HAP-1 (cell line): ENCODE data around the gene LRG1.
"Not testable (repeated sequence)": the region's sequence is repeated elsewhere in the genome, so short reads cannot be mapped to it uniquely, and the experiment has no call there.

Source experiments
- DNase-seq, 2 experiments: peaks; one replicate each; pipeline ENCODE4 v3.0.0-alpha.2; 2016 to 2020; ENCODE audit warnings: low spot score in 2 of 2
- H3K27me3 ChIP-seq: fragments of 250-450 bp; sonication (Bioruptor Pico); 2 replicates; pipeline ENCODE4 v1.5.1; 2020; ENCODE audit warnings: low read depth, mild to moderate bottlenecking, moderate library complexity
- H3K36me3 ChIP-seq: fragments of 250-450 bp; sonication (Bioruptor Pico); replicated peaks from 2 replicates; pipeline ENCODE4 v1.5.1; 2020; ENCODE audit warnings: mild to moderate bottlenecking
- H3K4me1 ChIP-seq: fragments of 250-450 bp; sonication (Bioruptor Pico); 2 replicates; pipeline ENCODE4 v1.5.1; 2020; ENCODE audit warnings: mild to moderate bottlenecking
- H3K4me3 ChIP-seq: fragments of 250-450 bp; sonication (Bioruptor Pico); 2 replicates; pipeline ENCODE4 v1.5.1; 2020; ENCODE audit warnings: mild to moderate bottlenecking, moderate library complexity
- H3K9me3 ChIP-seq: fragments of 250-450 bp; sonication (Bioruptor Pico); 2 replicates; pipeline ENCODE4 v1.5.1; 2020; ENCODE audit warnings: mild to moderate bottlenecking, moderate library complexity
- in situ Hi-C: fragments of 300-500 bp; cut with MboI; formaldehyde crosslinking; loops from 3 replicates; pipeline ENCODE4 v1.14.3; 2020; ENCODE audit warnings: low sequenced_read_pairs, inconsistent platforms, mixed read lengths

The LRG1 gene

GRCh38 chr19:4552525-4552819, 12.6 kb upstream of the LRG1 start:
- in situ Hi-C loops, result no loop called here
- Histone ChIP-seq H3K9me3 (no peaks in the 10 kb centered on the region), H3K27me3 (no peaks in the 10 kb centered on the region), H3K36me3 (peaks cover 12% of the 10 kb centered on the region), H3K4me1 (no peaks in the 10 kb centered on the region), H3K4me3 (no peak overlapping the region)
- DNase-seq, result no peak

DNA sequence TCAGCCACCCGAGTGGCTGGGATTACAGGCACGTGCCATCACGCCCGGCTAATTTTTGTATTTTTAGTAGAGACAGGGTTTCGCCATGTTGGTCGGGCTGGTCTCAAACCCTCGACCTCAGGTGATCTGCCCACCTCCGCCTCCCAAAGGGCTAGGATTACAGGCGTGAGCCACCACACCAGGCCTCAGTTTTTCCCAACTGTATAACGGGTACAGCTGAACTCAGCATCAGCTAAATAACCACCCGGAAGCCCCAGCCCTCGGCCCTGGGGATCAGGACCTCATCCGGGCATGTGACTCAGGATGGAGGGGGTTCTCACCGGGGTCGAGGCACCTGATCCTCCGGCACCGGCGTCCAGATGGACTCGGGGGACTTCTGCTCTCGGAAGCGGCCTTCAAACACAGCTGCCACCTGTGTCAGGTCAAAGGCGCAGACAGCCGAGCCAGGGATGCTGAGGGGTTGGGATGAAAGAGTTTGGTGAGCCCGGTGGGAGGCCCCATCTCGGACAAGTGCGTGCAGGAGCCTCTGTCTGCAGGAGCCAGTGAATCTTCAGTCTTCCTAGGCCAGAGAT, 10.7 kb upstream of the LRG1 start:
- in situ Hi-C loops, result no loop called here

GRCh38 chr19:4550018-4550417, 10.2 kb upstream of the LRG1 start:
- Histone ChIP-seq H3K36me3 (peaks cover 8% of the 10 kb centered on the region), H3K27me3 (no peaks in the 10 kb centered on the region), H3K4me1 (no peaks in the 10 kb centered on the region), H3K9me3 (no peaks in the 10 kb centered on the region), H3K4me3 (no peak overlapping the region)
- in situ Hi-C loops, result no loop called here
- no peak for DNase-seq

More for the DNA sequence above, 10.7 kb upstream of the LRG1 start:
- Histone ChIP-seq H3K4me1 (no peaks in the 10 kb centered on the region), H3K4me3 (no peak overlapping the region), H3K27me3 (no peaks in the 10 kb centered on the region), H3K9me3 (no peaks in the 10 kb centered on the region), H3K36me3 (peaks cover 10% of the 10 kb centered on the region)
- DNase-seq, result no peak

GRCh38 chr19:4548238-4548584, 8.4 kb upstream of the LRG1 start:
- H3K27me3 ChIP-seq, result no peaks in the 10 kb centered on the region
- peaks cover 8% of the 10 kb centered on the region for H3K36me3 ChIP-seq
- in situ Hi-C loops, result no loop called here
- no peak for DNase-seq
- H3K4me1 ChIP-seq, result no peaks in the 10 kb centered on the region
- no peak overlapping the region for H3K4me3 ChIP-seq
- H3K9me3 ChIP-seq, result no peaks in the 10 kb centered on the region

DNA sequence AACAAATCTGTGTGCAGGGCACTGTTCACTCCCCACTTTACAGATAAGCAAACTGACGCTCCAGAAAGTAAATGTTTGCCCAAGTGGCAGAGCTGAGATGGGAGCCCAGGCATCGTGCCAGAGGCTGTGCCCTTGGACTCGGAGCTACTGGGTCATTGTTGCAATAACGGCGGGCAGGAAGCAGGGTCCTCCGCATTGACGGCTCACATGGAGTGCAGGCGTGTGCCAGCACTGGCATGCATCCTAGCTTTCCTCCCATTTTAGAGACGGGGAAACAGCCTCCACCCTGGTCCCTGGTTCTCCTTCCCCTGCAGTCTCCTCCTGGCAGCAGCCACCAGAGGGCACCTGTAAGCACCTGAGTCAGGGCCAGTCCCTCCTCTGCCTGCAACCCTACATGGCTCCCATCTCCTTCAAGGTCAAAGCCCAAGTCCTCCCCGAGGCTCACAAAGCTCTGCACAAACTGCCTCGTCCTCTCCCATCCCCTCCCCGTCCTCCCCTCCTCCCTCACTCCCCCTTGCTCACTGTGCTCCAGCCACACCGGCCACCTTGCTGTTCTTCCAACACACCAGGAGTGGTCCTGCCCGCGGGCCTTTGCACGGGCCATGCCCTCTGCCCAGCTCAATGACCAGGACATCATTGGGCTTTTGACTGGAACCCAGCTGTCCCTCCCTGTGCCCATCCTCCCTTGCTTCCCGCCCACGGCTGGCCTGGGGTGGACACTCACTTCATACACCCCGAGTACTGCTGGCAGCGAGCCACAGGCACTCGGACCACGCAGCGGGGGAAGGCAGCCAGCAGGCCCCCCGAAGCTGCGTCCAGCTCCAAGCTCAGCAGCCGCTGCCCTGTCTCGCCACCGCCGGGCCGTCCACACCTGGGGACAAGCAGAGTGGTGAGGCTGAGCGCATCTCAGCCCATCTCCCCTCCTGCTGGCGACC, 7.7 kb upstream of the LRG1 start:
- H3K4me1 ChIP-seq, result no peaks in the 10 kb centered on the region
- H3K4me3 ChIP-seq, result no peak overlapping the region
- peak in 1 of 2 experiments; percentile 51 for DNase-seq
- no peaks in the 10 kb centered on the region for H3K27me3 ChIP-seq
- H3K36me3 ChIP-seq, result peaks cover 4% of the 10 kb centered on the region; the same call in 1 of the 2 replicates
- H3K9me3 ChIP-seq, result no peaks in the 10 kb centered on the region
- in situ Hi-C loops, result no loop called here

DNA sequence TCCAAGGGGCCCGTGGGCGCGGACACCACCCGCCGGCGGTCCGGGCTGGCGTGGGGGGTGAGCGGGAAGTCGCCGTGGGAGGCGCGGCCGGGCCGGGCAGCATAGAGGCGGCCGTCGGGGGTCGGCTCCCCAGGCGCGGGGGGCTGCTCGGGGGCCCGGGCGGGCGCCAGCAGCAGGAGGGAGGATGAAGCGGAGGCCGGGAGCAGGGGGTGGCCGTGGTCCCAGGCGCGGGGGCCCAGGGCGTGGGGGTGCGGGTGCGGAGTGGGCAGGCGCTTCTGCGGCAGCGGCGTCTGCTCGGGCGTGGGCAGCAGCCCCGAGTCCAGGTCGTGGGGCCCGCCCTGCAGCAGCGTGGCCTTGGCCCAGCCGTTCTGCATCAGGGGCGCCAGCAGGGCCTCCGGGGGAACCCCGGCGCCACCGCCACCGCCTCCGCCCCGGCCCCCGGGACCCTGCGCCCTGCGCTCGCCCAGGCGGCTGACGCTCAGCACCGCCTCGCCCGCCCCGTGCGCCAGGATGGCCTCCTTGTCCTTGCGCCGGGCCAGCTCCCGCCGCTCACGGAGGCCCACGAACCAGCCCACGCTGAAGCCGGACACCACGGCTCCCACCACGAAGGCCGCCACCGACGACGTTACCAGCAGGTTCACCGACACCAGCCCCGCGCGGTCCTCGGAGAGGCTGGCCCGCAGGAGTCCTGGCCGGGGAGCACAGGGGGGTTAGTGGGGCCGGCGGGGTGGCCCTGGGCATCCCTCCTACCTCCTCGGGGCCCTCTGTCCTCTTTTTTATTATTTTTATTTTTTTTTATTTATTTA, 4.2 kb upstream of the LRG1 start:
- no peaks in the 10 kb centered on the region for H3K4me1 ChIP-seq
- in situ Hi-C loops, result no loop called here
- H3K9me3 ChIP-seq, result no peaks in the 10 kb centered on the region; the same call in 1 of the 2 replicates
- no peaks in the 10 kb centered on the region for H3K27me3 ChIP-seq
- no peak overlapping the region for H3K4me3 ChIP-seq
- H3K36me3 ChIP-seq, result no peaks in the 10 kb centered on the region
- no peak for DNase-seq

DNA sequence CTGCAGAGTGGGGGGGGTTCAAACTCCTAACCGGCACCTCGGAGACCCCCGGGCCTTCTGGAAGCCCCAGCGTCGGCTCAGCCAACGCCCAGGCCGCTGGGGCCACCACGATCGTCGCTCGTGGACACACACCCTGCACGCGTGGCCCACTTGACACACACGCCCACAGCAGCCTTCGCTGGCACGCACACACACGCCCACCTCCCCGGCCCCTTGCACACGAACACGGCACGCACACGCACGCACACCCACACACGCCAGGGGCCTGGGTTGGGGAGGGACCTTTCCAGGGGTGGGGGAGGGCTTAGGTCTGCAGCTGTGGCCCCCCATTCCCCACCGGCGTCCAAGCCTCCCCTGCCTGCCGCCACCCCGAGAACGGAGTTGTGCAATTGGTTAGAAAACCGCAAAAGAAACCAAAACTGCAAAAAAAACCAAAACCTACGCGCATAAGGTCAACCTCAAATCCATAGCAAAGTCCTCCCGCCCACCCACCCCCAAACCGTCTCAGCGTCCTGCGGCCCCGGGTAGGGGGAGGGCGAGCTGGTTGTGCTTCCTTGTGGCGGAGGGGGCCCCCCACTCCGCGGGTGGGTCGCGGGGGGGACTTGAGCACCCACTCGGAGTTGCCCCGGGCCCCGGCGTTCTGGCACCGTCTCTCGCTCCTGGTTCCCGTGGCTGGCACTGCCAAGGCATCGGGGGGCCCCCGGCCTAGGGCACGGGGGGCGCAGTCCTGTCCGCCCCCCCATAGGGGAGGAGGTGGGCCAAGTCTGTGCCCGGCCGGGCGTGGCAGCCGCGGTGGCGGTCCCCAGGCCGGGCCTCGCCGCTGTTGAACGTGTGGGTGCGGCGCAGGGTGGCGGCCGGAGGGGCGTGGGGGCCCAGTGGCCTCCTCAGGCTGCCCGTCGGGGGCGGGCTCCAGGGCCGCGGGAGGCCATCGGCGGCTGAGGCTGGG, 3.3 kb upstream of the LRG1 start:
- H3K4me3 ChIP-seq, result no peak overlapping the region
- in situ Hi-C loops, result no loop called here
- no peaks in the 10 kb centered on the region for H3K27me3 ChIP-seq
- no peaks in the 10 kb centered on the region; the same call in 1 of the 2 replicates for H3K9me3 ChIP-seq
- DNase-seq, result no peak
- no peaks in the 10 kb centered on the region for H3K36me3 ChIP-seq
- H3K4me1 ChIP-seq, result no peaks in the 10 kb centered on the region

GRCh38 chr19:4541806-4542145, 1.9 kb upstream of the LRG1 start:
- H3K36me3 ChIP-seq, H3K27me3 ChIP-seq, H3K9me3 ChIP-seq, in situ Hi-C loops, H3K4me3 ChIP-seq, H3K4me1 ChIP-seq, DNase-seq: not testable (repeated sequence)

GRCh38 chr19:4541114-4541805, 1.4 kb upstream of the LRG1 start:
- in situ Hi-C loops, result no loop called here
- Histone ChIP-seq H3K27me3 (no peaks in the 10 kb centered on the region), H3K36me3 (no peaks in the 10 kb centered on the region), H3K9me3 (no peaks in the 10 kb centered on the region; the same call in 1 of the 2 replicates), H3K4me3 (no peak overlapping the region), H3K4me1 (no peaks in the 10 kb centered on the region)
- no peak for DNase-seq

GRCh38 chr19:4539169-4539692, 605 bp downstream of the LRG1 start:
- Histone ChIP-seq H3K36me3 (no peaks in the 10 kb centered on the region), H3K27me3 (no peaks in the 10 kb centered on the region), H3K4me1 (peaks cover 11% of the 10 kb centered on the region), H3K9me3 (no peaks in the 10 kb centered on the region; the same call in 1 of the 2 replicates), H3K4me3 (no peak overlapping the region)
- in situ Hi-C loops, result no loop called here
- no peak for DNase-seq

DNA sequence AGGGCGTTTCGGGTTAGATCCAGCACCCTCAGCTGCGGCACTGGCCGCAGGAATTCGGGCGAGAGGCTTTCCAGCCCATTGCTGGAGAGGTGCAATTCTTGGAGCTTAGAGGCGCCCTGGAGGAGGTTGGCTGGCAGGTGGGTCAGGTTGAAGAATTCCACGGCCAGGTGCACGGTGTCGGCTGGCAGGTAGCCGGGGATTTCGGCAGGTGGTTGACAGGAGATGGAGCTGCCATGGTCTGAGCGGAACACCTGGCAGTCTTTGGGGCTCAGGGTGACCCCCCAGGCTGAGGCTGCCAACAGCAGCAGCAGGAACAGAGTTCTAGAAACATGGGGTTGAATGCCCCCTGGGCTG, 1.3 kb downstream of the LRG1 start:
- in situ Hi-C loops, result no loop called here
- no peaks in the 10 kb centered on the region for H3K27me3 ChIP-seq
- no peaks in the 10 kb centered on the region for H3K36me3 ChIP-seq
- no peaks in the 10 kb centered on the region; the same call in 1 of the 2 replicates for H3K9me3 ChIP-seq
- no peak for DNase-seq
- peaks cover 11% of the 10 kb centered on the region for H3K4me1 ChIP-seq
- no peak overlapping the region for H3K4me3 ChIP-seq

- no peak overlapping the region for H3K4me3 ChIP-seq
- peaks cover 11% of the 10 kb centered on the region for H3K4me1 ChIP-seq
- in situ Hi-C loops, result no loop called here
- H3K27me3 ChIP-seq, result no peaks in the 10 kb centered on the region
- H3K9me3 ChIP-seq, result no peaks in the 10 kb centered on the region; the same call in 1 of the 2 replicates
- H3K36me3 ChIP-seq, result no peaks in the 10 kb centered on the region
- DNase-seq, result no peak
Observed at GRCh38 chr19:4537953-4538600, 1.8 kb downstream of the LRG1 start.
